Heart left ventricle (tissue), 13 donors: ENCODE measurements around the gene ADORA3.

Source experiments
- CTCF ChIP-seq, 12 donors: fragments of 200-600 bp; sonication (generic) in 4 of 12; IDR thresholded peaks; one replicate each; pipeline versions ENCODE4 v1.5.0 to v1.8.0; 2018 to 2022; ENCODE audit warnings: antibody characterized with exemption in 12 of 12, mild to moderate bottlenecking in 5 of 12
- POLR2A ChIP-seq, 2 donors: fragments of 450-650 bp; IDR thresholded peaks; one replicate each; pipeline ENCODE4 v1.6.1; 2017; ENCODE audit warnings: antibody characterized with exemption in 2 of 2, mild to moderate bottlenecking in 2 of 2, moderate library complexity in 2 of 2
- donor health status: ischemic (EF 13 %, LVEDD 7.1; RV severe dilation, severe dysfunction).
- donor health status: DM: no; HTN: yes; CAD: no.
- donor health status: DM: no; HTN: no; CAD: no.
- donor health status: ischemic (EF 25% LVEDD 6.9; RV normal size, moderate dysfunction).
- donor health status: ischemic (EF 25% LVEDD 5.7; RV mildly dilated, moderate dysfunction).
- donor health status: ischemic (EF 35%, LVEDD 5.7; RV mildly dilated, moderate dysfunction).
- donor health status: nonischemic (EF 11% LVEDD 7.7; RV severe dilation, severe dysfunction).
- donor health status: DM: yes; HTN: yes; CAD: no.
- donor health status: PGD.
- donor health status: ischemic (EF 29% LVEDD 5.4; RV normal size, mild dysfunction).
- donor health status: nonischemic (EF 23%, LVEDD 6.1; RV moderate dilation, normal function).

GRCh38 chr1:111471538-111471937 is 31.9 kb downstream of the ADORA3 start:
- no peak for TF ChIP-seq CTCF (IDR thresholded peaks at IDR 0.05)
- no peak for TF ChIP-seq POLR2A (IDR thresholded peaks at IDR 0.05)
